ENCODE results near the gene MGAT5B.

The MGAT5B gene

GRCh38 chr17:76983075-76983775, 115.0 kb downstream of the MGAT5B start:
- FAIRE-seq: no peak

DNA sequence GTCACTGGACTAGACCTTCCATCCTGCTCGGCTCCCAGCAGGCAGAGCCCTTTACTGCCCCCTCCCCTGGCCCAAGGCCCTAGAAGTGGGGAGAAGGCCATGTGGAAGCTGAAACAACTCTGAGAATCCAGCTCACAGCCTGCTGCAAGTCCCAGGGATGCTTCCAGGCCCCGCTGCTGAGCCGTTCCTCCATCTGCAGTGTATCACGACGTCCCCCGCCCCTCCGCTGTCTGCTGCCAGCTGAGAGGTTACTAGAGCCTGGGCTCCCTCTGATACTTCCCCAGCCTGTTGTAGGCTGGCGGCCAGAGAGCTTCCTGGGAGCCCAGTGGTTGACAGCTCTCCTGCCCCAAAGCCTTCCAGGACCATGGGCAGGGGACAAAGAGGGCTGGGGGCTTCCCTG, 118.2 kb downstream of the MGAT5B start:
- no peak for FAIRE-seq

DNA sequence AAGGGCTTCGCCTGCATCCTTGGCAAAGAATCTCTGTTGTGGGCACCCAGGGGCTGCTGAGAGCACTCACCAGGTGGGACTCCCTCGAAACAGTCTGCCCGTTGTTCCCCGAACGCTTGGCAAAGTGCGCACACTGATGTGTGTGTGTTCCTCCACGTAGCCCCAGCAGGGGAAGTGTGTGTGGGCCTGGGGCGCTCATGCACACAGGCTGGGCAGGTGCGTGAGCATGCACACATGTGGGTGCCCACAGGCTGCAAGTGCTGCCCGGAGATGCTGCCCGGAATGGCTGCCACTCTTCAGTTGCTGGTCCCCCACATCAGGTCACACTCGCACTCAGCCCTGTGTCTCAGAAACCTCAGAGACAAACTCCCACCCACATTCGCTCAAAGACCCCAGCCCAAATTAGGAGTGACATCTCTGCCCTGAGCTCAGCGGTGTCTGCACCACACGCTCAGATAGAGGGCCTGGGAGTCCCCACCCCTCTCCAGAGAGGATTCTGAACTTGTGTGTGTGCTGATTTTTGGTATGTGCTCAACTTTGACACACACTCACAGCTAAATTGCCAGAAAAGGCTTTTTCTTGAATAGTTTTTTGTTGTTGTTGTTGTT, 119.4 kb downstream of the MGAT5B start:
- FAIRE-seq: no peak

DNA sequence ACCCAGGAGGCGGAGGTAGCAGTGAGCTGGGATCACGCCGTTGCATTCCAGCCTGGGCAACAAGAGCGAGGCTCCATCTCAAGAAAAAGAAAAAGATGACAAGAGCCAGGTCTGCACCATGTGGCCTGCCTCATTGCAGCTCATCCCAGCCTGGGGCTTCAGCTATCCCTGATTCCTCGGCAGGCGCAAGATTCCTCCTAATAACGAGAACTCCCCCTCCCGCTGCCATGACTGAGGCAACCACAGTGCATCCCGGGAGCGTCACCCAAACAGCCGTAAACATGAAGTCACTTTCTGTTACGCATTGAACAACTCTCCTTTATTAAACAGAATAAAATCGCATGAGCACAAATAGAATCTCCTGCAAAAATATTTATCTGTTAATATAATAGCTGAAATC, 120.6 kb downstream of the MGAT5B start:
- FAIRE-seq: no peak

- FAIRE-seq: no peak
Observed at GRCh38 chr17:76989519-76989918, 121.3 kb downstream of the MGAT5B start.

GRCh38 chr17:76992891-76993290, 124.7 kb downstream of the MGAT5B start:
- no peak for FAIRE-seq

- no peak for FAIRE-seq
Observed at GRCh38 chr17:76993651-76994050, 125.4 kb downstream of the MGAT5B start.

GRCh38 chr17:76994237-76994637, 126.0 kb downstream of the MGAT5B start:
- no peak for FAIRE-seq

- FAIRE-seq: no peak
Observed at GRCh38 chr17:76995387-76996105, 127.3 kb downstream of the MGAT5B start.

GRCh38 chr17:76996741-76997694, 128.8 kb downstream of the MGAT5B start:
- FAIRE-seq: no peak

GRCh38 chr17:76997981-76998531, 129.9 kb downstream of the MGAT5B start:
- no peak for FAIRE-seq

DNA sequence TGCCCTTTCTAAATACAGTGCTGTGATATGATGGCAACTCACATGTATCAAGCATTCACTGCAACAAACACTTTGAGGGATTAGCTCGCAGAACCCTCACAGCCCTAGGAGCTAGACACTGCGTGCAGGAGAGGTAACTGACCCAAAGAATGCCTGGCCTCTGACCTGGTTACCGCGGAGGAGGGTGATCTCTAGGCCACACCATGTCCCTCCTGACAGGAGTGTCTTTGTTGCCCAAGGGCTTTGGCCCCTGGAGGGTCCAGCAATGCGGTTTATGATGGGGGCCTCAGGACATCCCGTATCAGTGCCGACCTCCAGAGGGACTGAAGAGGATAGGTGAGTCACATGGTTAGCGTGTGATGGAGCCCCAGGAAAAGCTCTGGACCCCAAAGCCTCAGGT, 130.6 kb downstream of the MGAT5B start:
- FAIRE-seq: no peak
